ENCODE data around the gene CHCHD5.

Gene CHCHD5

GRCh38 chr2:112597537-112598322, 13.3 kb downstream of the CHCHD5 start:
- TF ChIP-seq CTCF (IDR thresholded peaks at IDR 0.05; ENCODE audit: unreplicated experiment in 3 of 3), result no peak
- H3K27me3 Mint-ChIP-seq (ENCODE audit: low read depth), result no peaks in the 10 kb centered on the region
- H3K27ac Mint-ChIP-seq, result no peak overlapping the region
- peaks cover 9% of the 10 kb centered on the region for H3K36me3 Mint-ChIP-seq (ENCODE audit: low read depth)
- no peaks in the 10 kb centered on the region for H3K9me3 Mint-ChIP-seq
- H3K4me3 Mint-ChIP-seq, result no peak overlapping the region
- H3K4me1 Mint-ChIP-seq, result peaks cover 5% of the 10 kb centered on the region

- Mint-ChIP-seq H3K27ac (no peak overlapping the region), H3K4me1 (peaks cover 5% of the 10 kb centered on the region), H3K4me3 (no peak overlapping the region), H3K27me3 (ENCODE audit: low read depth) (peaks cover 3% of the 10 kb centered on the region), H3K36me3 (ENCODE audit: low read depth) (no peaks in the 10 kb centered on the region), H3K9me3 (no peaks in the 10 kb centered on the region)
- no peak for TF ChIP-seq CTCF (IDR thresholded peaks at IDR 0.05; ENCODE audit: unreplicated experiment in 3 of 3)
These were observed 16.2 kb downstream of the CHCHD5 start for GRCh38 chr2:112600634-112601033.

- Mint-ChIP-seq H3K4me1 (peaks cover 12% of the 10 kb centered on the region), H3K27me3 (ENCODE audit: low read depth) (peaks cover 3% of the 10 kb centered on the region), H3K36me3 (ENCODE audit: low read depth) (no peaks in the 10 kb centered on the region), H3K4me3 (no peak overlapping the region), H3K9me3 (no peaks in the 10 kb centered on the region), H3K27ac (no peak overlapping the region)
- TF ChIP-seq CTCF (IDR thresholded peaks at IDR 0.05; ENCODE audit: unreplicated experiment in 3 of 3), result no peak
These were observed 17.3 kb downstream of the CHCHD5 start for GRCh38 chr2:112601754-112602153.

GRCh38 chr2:112602917-112603316, 18.5 kb downstream of the CHCHD5 start:
- Mint-ChIP-seq H3K27ac (no peak overlapping the region), H3K4me3 (no peak overlapping the region), H3K27me3 (ENCODE audit: low read depth) (peaks cover 3% of the 10 kb centered on the region), H3K9me3 (no peaks in the 10 kb centered on the region), H3K4me1 (peaks cover 12% of the 10 kb centered on the region), H3K36me3 (ENCODE audit: low read depth) (no peaks in the 10 kb centered on the region)
- no peak for TF ChIP-seq CTCF (IDR thresholded peaks at IDR 0.05; ENCODE audit: unreplicated experiment in 3 of 3)

GRCh38 chr2:112603731-112604130, 19.3 kb downstream of the CHCHD5 start:
- Mint-ChIP-seq H3K36me3 (ENCODE audit: low read depth) (no peaks in the 10 kb centered on the region), H3K27me3 (ENCODE audit: low read depth) (peaks cover 3% of the 10 kb centered on the region), H3K4me1 (peaks cover 12% of the 10 kb centered on the region), H3K9me3 (no peaks in the 10 kb centered on the region), H3K27ac (no peak overlapping the region), H3K4me3 (no peak overlapping the region)
- TF ChIP-seq CTCF (IDR thresholded peaks at IDR 0.05; ENCODE audit: unreplicated experiment in 3 of 3), result no peak

GRCh38 chr2:112604952-112605351, 20.5 kb downstream of the CHCHD5 start:
- no peak for TF ChIP-seq CTCF (IDR thresholded peaks at IDR 0.05; ENCODE audit: unreplicated experiment in 3 of 3)
- Mint-ChIP-seq H3K27ac (no peak overlapping the region), H3K4me1 (peaks cover 10% of the 10 kb centered on the region), H3K36me3 (ENCODE audit: low read depth) (no peaks in the 10 kb centered on the region), H3K9me3 (no peaks in the 10 kb centered on the region), H3K27me3 (ENCODE audit: low read depth) (peaks cover 3% of the 10 kb centered on the region), H3K4me3 (no peak overlapping the region)

Measured in nephron (organoid).